ENCODE results near the gene PTPRN2. TPM values are rescaled to one million over a fixed set of nuclear protein-coding genes. Genes with fewer than 3 reads are reported as not detected.

PTPRN2 gene
- total and polyA plus RNA-seq, 5 experiments from 2014 or later, result 0.69 to 1.5 (median 0.99) TPM

- peaks cover 0 to 37% (median 15%) of the 10 kb centered on the region in 9 donors for H3K9me3 Mint-ChIP-seq
- H3K27me3 Mint-ChIP-seq, result peaks cover 35 to 57% (median 41%) of the 10 kb centered on the region in 5 donors
- H3K27ac Mint-ChIP-seq, result peak overlapping the region in 1 of 10 donors; percentile 13
- no peak overlapping the region for H3K4me3 Mint-ChIP-seq
- H3K36me3 Mint-ChIP-seq, result peaks cover 3 to 25% (median 7%) of the 10 kb centered on the region in 3 donors
- H3K4me1 Mint-ChIP-seq, result peaks cover 6 to 13% (median 9%) of the 10 kb centered on the region in 4 donors
- ATAC-seq (no peak), DNase-seq (no peak)
- POLR2A ChIA-PET, result no interaction called here
Measured at GRCh38 chr7:158582089-158582456, 5.5 kb downstream of the PTPRN2 start.

DNA sequence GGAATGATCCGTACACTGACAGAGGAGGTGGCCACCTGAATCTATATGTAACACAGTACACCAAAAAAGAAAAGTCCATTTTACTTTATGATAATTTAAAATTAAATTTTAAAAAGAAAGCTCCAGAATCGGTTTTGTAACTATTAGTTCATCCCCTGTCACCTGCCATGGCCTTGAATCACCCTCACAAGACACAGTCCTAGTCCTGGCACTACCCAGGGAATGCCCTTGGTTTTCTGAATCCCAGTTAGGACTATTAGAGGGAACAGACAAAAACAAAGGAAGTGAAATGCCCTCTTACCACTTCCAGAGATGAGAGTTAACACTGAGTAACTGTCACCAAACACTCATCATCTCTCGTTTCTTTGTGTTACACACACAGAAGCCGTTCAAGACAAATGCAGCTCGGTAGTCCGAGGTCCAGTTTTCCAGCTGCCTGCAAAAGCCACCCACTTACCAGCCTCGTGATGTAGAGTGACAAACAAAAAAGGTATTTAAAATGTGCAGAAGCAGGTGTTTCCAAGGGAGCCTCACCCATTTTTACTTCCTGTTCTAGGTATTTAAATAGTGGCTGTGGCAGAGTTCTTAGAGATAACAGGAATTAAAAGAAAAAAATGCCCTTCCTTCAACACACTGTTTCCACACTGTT lies 6.1 kb downstream of the PTPRN2 start:
- no peak overlapping the region for H3K4me3 Mint-ChIP-seq
- peaks cover 3 to 25% (median 7%) of the 10 kb centered on the region in 3 donors for H3K36me3 Mint-ChIP-seq
- POLR2A ChIA-PET, result no interaction called here
- no peak overlapping the region for H3K27ac Mint-ChIP-seq
- ATAC-seq (no peak), DNase-seq (no peak)
- H3K27me3 Mint-ChIP-seq, result peaks cover 35 to 57% (median 41%) of the 10 kb centered on the region in 5 donors
- peaks cover 6 to 13% (median 9%) of the 10 kb centered on the region in 4 donors for H3K4me1 Mint-ChIP-seq
- H3K9me3 Mint-ChIP-seq, result peaks cover 0 to 37% (median 15%) of the 10 kb centered on the region in 9 donors

- POLR2A ChIA-PET, result no interaction called here
- Mint-ChIP-seq H3K27me3 (peaks cover 23 to 41% (median 28%) of the 10 kb centered on the region in 5 donors), H3K27ac (no peak overlapping the region), H3K4me3 (no peak overlapping the region), H3K36me3 (peaks cover 0 to 25% (median 7%) of the 10 kb centered on the region in 3 donors), H3K9me3 (peaks cover 0 to 37% (median 13%) of the 10 kb centered on the region in 9 donors), H3K4me1 (peaks cover 0 to 2% (median 0%) of the 10 kb centered on the region in 4 donors)
- ATAC-seq, result no peak
- no peak for DNase-seq
Measured at GRCh38 chr7:158579662-158580646, 7.7 kb downstream of the PTPRN2 start.

DNA sequence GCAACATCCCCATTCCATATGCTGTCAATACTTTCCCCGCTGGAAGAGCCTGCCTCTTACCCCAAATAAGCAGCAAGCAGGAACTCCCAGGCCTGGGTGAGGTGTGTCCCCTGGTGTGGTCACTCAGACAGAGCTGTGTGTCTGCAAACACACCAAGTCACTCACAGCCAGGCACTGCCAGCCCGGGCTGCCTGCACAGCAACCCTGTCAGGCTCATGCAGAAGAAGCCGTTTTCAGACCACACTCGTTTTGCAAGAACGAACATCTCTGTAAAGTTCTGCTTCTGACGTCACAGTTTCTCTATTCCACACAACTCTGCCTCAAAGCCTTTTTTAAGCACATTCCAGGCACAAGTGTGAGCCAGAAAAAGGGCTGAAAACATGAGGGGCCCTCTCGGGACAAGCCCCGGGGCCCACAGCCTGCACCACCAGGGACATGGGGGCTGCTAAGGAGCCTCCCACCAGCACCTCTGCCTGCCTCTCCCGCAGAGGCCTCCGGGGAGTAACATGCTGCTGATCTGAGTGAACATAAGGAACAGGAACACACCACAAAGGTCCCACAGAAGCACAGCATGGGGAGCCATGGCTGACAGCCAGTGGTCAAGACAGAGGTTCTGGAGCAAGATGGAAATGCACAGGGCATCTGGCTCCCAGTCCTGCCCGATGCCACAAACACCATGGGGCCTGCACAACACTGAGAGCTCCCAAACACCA lies 11.4 kb downstream of the PTPRN2 start:
- POLR2A ChIA-PET, result no interaction called here
- H3K9me3 Mint-ChIP-seq, result peaks cover 0 to 28% (median 12%) of the 10 kb centered on the region in 9 donors
- H3K4me1 Mint-ChIP-seq, result peaks cover 0 to 2% (median 0%) of the 10 kb centered on the region in 4 donors
- DNase-seq (no peak), ATAC-seq (no peak)
- H3K4me3 Mint-ChIP-seq, result no peak overlapping the region
- H3K36me3 Mint-ChIP-seq, result peaks cover 0 to 17% (median 7%) of the 10 kb centered on the region in 3 donors
- H3K27ac Mint-ChIP-seq, result no peak overlapping the region
- H3K27me3 Mint-ChIP-seq, result peaks cover 6 to 20% (median 10%) of the 10 kb centered on the region in 5 donors

- H3K4me3 Mint-ChIP-seq, result no peak overlapping the region
- H3K36me3 Mint-ChIP-seq, result peaks cover 2 to 4% (median 2%) of the 10 kb centered on the region in 3 donors
- peaks cover 0 to 2% (median 0%) of the 10 kb centered on the region in 4 donors for H3K4me1 Mint-ChIP-seq
- peaks cover 0 to 11% (median 2%) of the 10 kb centered on the region in 9 donors for H3K9me3 Mint-ChIP-seq
- DNase-seq (no peak), ATAC-seq (no peak)
- no peak overlapping the region for H3K27ac Mint-ChIP-seq
- POLR2A ChIA-PET, result no interaction called here
- H3K27me3 Mint-ChIP-seq, result peaks cover 3 to 18% (median 10%) of the 10 kb centered on the region in 5 donors
Measured at GRCh38 chr7:158574308-158575036, 13.2 kb downstream of the PTPRN2 start.

DNA sequence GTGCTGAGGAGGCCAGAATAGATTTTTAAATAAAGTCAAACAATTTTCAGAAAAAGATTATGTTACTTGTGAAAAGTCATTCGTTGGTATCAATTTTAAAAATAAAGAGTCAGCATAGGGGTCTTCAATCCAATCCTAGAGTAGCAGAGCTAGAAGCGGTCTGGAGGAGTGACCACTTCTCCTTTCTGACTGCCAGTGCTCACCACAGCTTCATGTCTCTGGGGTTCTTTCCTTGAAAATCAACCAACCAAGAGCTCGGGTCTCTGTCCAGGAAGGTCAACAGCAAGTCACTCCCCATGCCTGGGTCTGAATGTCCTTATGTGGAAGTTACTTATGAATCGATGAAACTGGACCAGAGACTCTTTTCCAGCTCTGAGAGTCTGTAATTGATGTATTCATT lies 14.3 kb downstream of the PTPRN2 start:
- Mint-ChIP-seq H3K4me1 (peaks cover 0 to 2% (median 0%) of the 10 kb centered on the region in 4 donors), H3K9me3 (peaks cover 0 to 5% (median 0%) of the 10 kb centered on the region in 9 donors), H3K27ac (no peak overlapping the region), H3K36me3 (peaks cover 0 to 2% (median 0%) of the 10 kb centered on the region in 3 donors), H3K27me3 (peaks cover 7 to 25% (median 15%) of the 10 kb centered on the region in 5 donors), H3K4me3 (no peak overlapping the region)
- DNase-seq, result no peak
- ATAC-seq, result no peak
- POLR2A ChIA-PET, result no interaction called here

GRCh38 chr7:158572000-158572828 lies 15.4 kb downstream of the PTPRN2 start:
- POLR2A ChIA-PET, result interaction anchor here (0.6 kb wide), 1 partner anchor 61 kb away, joined by 3 read pairs; no protein-coding TSS in a partner anchor
- no peak overlapping the region for H3K4me3 Mint-ChIP-seq
- no peak for DNase-seq
- H3K27me3 Mint-ChIP-seq, result peaks cover 9 to 31% (median 16%) of the 10 kb centered on the region in 5 donors
- peaks cover 0 to 2% (median 0%) of the 10 kb centered on the region in 3 donors for H3K36me3 Mint-ChIP-seq
- no peak for ATAC-seq
- no peaks in the 10 kb centered on the region for H3K9me3 Mint-ChIP-seq
- H3K27ac Mint-ChIP-seq, result no peak overlapping the region
- peaks cover 0 to 2% (median 0%) of the 10 kb centered on the region in 4 donors for H3K4me1 Mint-ChIP-seq

GRCh38 chr7:158570449-158571170 lies 17.0 kb downstream of the PTPRN2 start:
- Mint-ChIP-seq H3K36me3 (peaks cover 0 to 2% (median 0%) of the 10 kb centered on the region in 3 donors), H3K27me3 (peaks cover 9 to 38% (median 21%) of the 10 kb centered on the region in 5 donors), H3K4me1 (peaks cover 0 to 2% (median 0%) of the 10 kb centered on the region in 4 donors), H3K27ac (no peak overlapping the region), H3K9me3 (no peaks in the 10 kb centered on the region), H3K4me3 (no peak overlapping the region)
- POLR2A ChIA-PET, result no interaction called here
- DNase-seq (no peak), ATAC-seq (no peak)

GRCh38 chr7:158569858-158570323 lies 17.7 kb downstream of the PTPRN2 start:
- peaks cover 10 to 41% (median 24%) of the 10 kb centered on the region in 5 donors for H3K27me3 Mint-ChIP-seq
- no peak overlapping the region for H3K4me3 Mint-ChIP-seq
- POLR2A ChIA-PET, result no interaction called here
- peaks cover 0 to 2% (median 0%) of the 10 kb centered on the region in 4 donors for H3K4me1 Mint-ChIP-seq
- no peak for DNase-seq
- H3K9me3 Mint-ChIP-seq, result no peaks in the 10 kb centered on the region
- ATAC-seq, result no peak
- H3K36me3 Mint-ChIP-seq, result peaks cover 0 to 2% (median 0%) of the 10 kb centered on the region in 3 donors
- H3K27ac Mint-ChIP-seq, result no peak overlapping the region

- Mint-ChIP-seq H3K4me3 (no peak overlapping the region), H3K36me3 (peaks cover 0 to 2% (median 0%) of the 10 kb centered on the region in 3 donors), H3K9me3 (no peaks in the 10 kb centered on the region), H3K27me3 (peaks cover 10 to 46% (median 24%) of the 10 kb centered on the region in 5 donors), H3K27ac (no peak overlapping the region), H3K4me1 (peaks cover 0 to 2% (median 0%) of the 10 kb centered on the region in 4 donors)
- no peak for DNase-seq
- POLR2A ChIA-PET, result no interaction called here
- no peak for ATAC-seq
Measured at GRCh38 chr7:158568974-158569857, 18.4 kb downstream of the PTPRN2 start.

Measured in naive thymus-derived CD8-positive, alpha-beta T cell (primary cell).